B cell (primary cell): ENCODE results near the gene SLC2A6.

Source experiments
- CTCF ChIP-seq: fragments of 200-600 bp; IDR thresholded peaks from one replicate; pipeline ENCODE4 v1.8.0; 2022; ENCODE audit warnings: antibody characterized with exemption, mild to moderate bottlenecking
- EZH2 ChIP-seq: IDR thresholded peaks from 2 replicates; pipeline ENCODE4 v1.6.1; 2012; ENCODE audit warnings: borderline replicate concordance, low read depth, mild to moderate bottlenecking, moderate library complexity, low read length; ENCODE audit not compliant: insufficient read depth, poor library complexity, severe bottlenecking

GRCh38 chr9:133502112-133502511 is 23.2 kb upstream of the SLC2A6 start:
- TF ChIP-seq CTCF (no peak), EZH2 (no peak)
